ENCODE results near the gene RAD23A. TPM values are rescaled to one million over a fixed set of nuclear protein-coding genes. Genes with fewer than 3 reads are reported as not detected.

RAD23A gene
- total RNA-seq, 1 donor from 2014 or later, result 109 TPM

GRCh38 chr19:12936582-12936981, 9.1 kb upstream of the RAD23A start:
- no peak overlapping the region for H3K27ac ChIP-seq
- no peak for TF ChIP-seq CTCF (IDR thresholded peaks at IDR 0.05)
- DNase-seq, result no peak
- intact Hi-C loops (cut with DNase I), result no loop called here
- no peak overlapping the region for H3K4me3 ChIP-seq
- peaks cover 39% of the 10 kb centered on the region for H3K4me1 ChIP-seq
- peaks cover 23% of the 10 kb centered on the region for H3K36me3 ChIP-seq
- H3K9me3 ChIP-seq, result no peaks in the 10 kb centered on the region
- H3K27me3 ChIP-seq, result no peaks in the 10 kb centered on the region
- ATAC-seq, result no peak

GRCh38 chr19:12937093-12937926, 8.4 kb upstream of the RAD23A start:
- Histone ChIP-seq H3K4me1 (peaks cover 37% of the 10 kb centered on the region), H3K27ac (peak overlapping the region; percentile 58)

DNA sequence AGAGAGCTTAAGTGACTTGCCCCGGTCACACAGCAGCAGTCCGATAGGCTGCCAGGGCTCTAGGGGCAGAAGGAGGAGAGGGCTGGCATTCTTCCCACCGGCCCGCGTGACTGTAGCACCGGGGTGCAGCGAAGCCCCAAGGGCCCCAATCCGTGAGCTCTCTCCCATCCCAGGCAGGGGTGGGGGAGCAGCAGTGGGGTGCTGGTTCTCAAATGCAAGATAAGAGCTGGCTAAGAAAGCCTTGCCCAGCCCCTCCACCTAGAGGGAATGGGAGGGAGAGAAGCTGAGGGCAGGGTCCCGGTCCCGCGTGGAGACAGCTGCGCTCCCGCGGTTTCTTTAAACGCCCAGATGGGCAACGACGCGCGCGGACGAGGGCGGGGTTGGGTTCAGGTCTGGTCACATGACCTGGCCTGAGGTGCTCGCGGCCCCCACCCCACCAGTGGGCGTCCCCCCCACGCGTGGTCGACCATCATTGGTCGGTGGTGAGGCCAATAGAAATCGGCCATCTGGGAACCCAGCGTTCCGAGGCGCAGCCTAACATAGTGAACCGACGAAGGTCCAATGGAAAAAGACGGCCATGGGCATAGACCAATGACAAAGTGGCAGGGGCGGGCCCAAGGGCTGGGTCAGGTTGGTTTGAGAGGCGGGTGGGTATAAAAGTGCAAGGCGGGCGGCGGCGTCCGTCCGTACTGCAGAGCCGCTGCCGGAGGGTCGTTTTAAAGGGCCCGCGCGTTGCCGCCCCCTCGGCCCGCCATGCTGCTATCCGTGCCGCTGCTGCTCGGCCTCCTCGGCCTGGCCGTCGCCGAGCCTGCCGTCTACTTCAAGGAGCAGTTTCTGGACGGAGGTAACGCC, 7.5 kb upstream of the RAD23A start, which contains the start of gene CALR:
CALR (plus strand) TSS at position 683 of the 852 bp plus-strand sequence; CDS start at position 754, 71 bp downstream.
- Histone ChIP-seq H3K4me1 (peaks cover 32% of the 10 kb centered on the region), H3K4me3 (peak within 1 kb of the TSS; percentile 74), H3K27me3 (no peaks in the 10 kb centered on the region), H3K9me3 (no peaks in the 10 kb centered on the region), H3K27ac (peak within 1 kb of the TSS; percentile 85), H3K36me3 (peaks cover 37% of the 10 kb centered on the region)
- TF ChIP-seq CTCF (IDR thresholded peaks at IDR 0.05), result no peak
- ATAC-seq (peak; percentile 93), DNase-seq (peak; percentile 99)
- intact Hi-C loops (cut with DNase I), result no loop called here

More at GRCh38 chr19:12937093-12937926, 8.4 kb upstream of the RAD23A start:
- DNase-seq (no peak), ATAC-seq (no peak)
- TF ChIP-seq CTCF (IDR thresholded peaks at IDR 0.05), result no peak
- peaks cover 28% of the 10 kb centered on the region for H3K36me3 ChIP-seq
- intact Hi-C loops (cut with DNase I), result no loop called here
- no peaks in the 10 kb centered on the region for H3K9me3 ChIP-seq
- H3K4me3 ChIP-seq, result peak overlapping the region; percentile 74
- no peaks in the 10 kb centered on the region for H3K27me3 ChIP-seq

DNA sequence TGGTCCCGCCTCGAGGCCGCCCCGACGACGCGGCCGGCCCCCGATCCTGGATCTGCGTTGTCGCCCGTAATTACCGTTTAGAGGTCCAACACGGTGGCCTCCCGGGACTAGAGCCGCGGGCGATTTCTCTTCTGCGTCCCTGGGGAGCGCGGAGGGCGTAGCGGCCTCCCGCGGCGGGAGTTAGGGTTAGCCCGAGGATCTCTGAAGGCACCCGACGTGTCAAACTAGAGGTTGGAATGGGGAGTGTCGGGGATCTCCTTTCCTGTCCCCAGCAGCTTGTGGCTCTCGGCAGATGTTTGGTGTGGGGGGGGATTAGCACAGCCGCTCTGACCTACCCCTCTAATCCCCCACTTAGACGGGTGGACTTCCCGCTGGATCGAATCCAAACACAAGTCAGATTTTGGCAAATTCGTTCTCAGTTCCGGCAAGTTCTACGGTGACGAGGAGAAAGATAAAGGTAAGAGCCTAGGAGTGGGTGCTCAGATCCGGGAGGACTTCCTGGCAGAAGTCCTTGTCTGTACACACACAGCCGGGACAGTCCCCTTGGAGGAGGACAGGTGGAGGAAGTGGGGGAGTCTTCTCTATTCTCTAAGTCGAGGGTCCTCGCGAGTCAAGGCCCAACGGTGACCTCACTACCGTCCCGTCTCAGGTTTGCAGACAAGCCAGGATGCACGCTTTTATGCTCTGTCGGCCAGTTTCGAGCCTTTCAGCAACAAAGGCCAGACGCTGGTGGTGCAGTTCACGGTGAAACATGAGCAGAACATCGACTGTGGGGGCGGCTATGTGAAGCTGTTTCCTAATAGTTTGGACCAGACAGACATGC, 6.7 kb upstream of the RAD23A start:
- peak; percentile 23 for ATAC-seq
- TF ChIP-seq CTCF (IDR thresholded peaks at IDR 0.05), result no peak
- intact Hi-C loops (cut with DNase I), result no loop called here
- no peaks in the 10 kb centered on the region for H3K9me3 ChIP-seq
- DNase-seq, result no peak
- H3K36me3 ChIP-seq, result peaks cover 45% of the 10 kb centered on the region
- no peaks in the 10 kb centered on the region for H3K27me3 ChIP-seq
- peaks cover 39% of the 10 kb centered on the region for H3K4me1 ChIP-seq
- peak overlapping the region; percentile 74 for H3K4me3 ChIP-seq
- H3K27ac ChIP-seq, result peak overlapping the region; percentile 85

- no peak for TF ChIP-seq CTCF (IDR thresholded peaks at IDR 0.05)
- intact Hi-C loops (cut with DNase I), result no loop called here
Observed at GRCh38 chr19:12939975-12940423, 5.7 kb upstream of the RAD23A start.

More at GRCh38 chr19:12939975-12940423, 5.7 kb upstream of the RAD23A start:
- peaks cover 55% of the 10 kb centered on the region for H3K36me3 ChIP-seq
- DNase-seq, result no peak
- H3K27ac ChIP-seq, result no peak overlapping the region
- no peaks in the 10 kb centered on the region for H3K27me3 ChIP-seq
- no peaks in the 10 kb centered on the region for H3K9me3 ChIP-seq
- peak overlapping the region; percentile 74 for H3K4me3 ChIP-seq
- H3K4me1 ChIP-seq, result peaks cover 39% of the 10 kb centered on the region
- no peak for ATAC-seq

Data from upper lobe of right lung (tissue), 1 donor.